GM12878 (cell line): ENCODE data around the gene PLCB4. TPM values are rescaled to one million over a fixed set of nuclear protein-coding genes. Genes with fewer than 3 reads are reported as not detected.

ENCODE experiments used
- ATAC-seq: fragments of 200-7000 bp; cut with Tn5 transposase; 3 replicates; pipeline ENCODE4 v1.9.1; 2020; ENCODE audit warnings: mild to moderate bottlenecking, moderate library complexity
- BruUV-seq: library from RNA; stranded (reverse); fragments of 400-500 nt; replicated peaks from 2 replicates; lab custom pipeline; 2021; lab: Mats Ljungman, UMichigan
- CTCF ChIA-PET: fragments of 300-600 bp; sonication (Branson Sonifier 250); formaldehyde crosslinking; extraction: SDS; loops from one replicate; lab custom pipeline; 2021; ENCODE audit warnings: inconsistent platforms; lab: Yijun Ruan, JAX
- POLR2A ChIA-PET: fragments of 350-600 bp; formaldehyde crosslinking; extraction: SDS; loops from one replicate; lab custom pipeline; 2021; ENCODE audit warnings: inconsistent platforms; lab: Charles Lee
- RAD21 ChIA-PET: fragments of 300-600 bp; sonication (Branson Sonifier 250); formaldehyde crosslinking; loops from one replicate; lab custom pipeline; 2023; ENCODE audit warnings: antibody characterized with exemption; ENCODE audit not compliant: unreplicated experiment; lab: Charles Lee
- SMC1A ChIA-PET: fragments of 300-600 bp; sonication (Branson Sonifier 250); formaldehyde crosslinking; loops from one replicate; lab custom pipeline; 2023; ENCODE audit not compliant: unreplicated experiment, uncharacterized antibody; lab: Charles Lee
- DNase-seq: peaks from one replicate; pipeline ENCODE4 v3.0.0-alpha.2; 2011; ENCODE audit warnings: low read depth, low spot score
- FAIRE-seq: peaks from 3 replicates; lab custom pipeline; 2011; peaks lifted over from hg19 to GRCh38; lab: Jason Lieb, UNC
- H2AFZ ChIP-seq: 2 replicates; pipeline ENCODE4 v1.6.0; 2011; ENCODE audit warnings: low read depth, low read length, control low read depth; ENCODE audit not compliant: control insufficient read depth
- H3K27ac ChIP-seq: 2 replicates; pipeline ENCODE4 v1.5.1; 2011; ENCODE audit warnings: control low read depth; ENCODE audit not compliant: control insufficient read depth, insufficient read depth
- H3K27me3 ChIP-seq, 2 experiments: replicated peaks in 1 of 2; 2 replicates each; pipeline versions ENCODE4 v1.6.0 to v1.6.1; 2011; ENCODE audit warnings: low read length in 1 of 2; ENCODE audit not compliant: control insufficient read depth in 2 of 2, insufficient read depth in 2 of 2
- H3K36me3 ChIP-seq, 2 experiments: 2 replicates each; pipeline ENCODE4 v1.5.1; 2011; ENCODE audit warnings: low read length in 1 of 2; ENCODE audit not compliant: control insufficient read depth in 2 of 2, insufficient read depth in 2 of 2
- H3K4me1 ChIP-seq: 2 replicates; pipeline ENCODE4 v1.6.1; 2011; ENCODE audit warnings: mild to moderate bottlenecking, low read length, moderate library complexity, mixed read lengths; ENCODE audit not compliant: control insufficient read depth, insufficient read depth
- H3K4me2 ChIP-seq: 2 replicates; pipeline ENCODE4 v1.6.0; 2011; ENCODE audit warnings: control low read depth; ENCODE audit not compliant: control insufficient read depth, insufficient read depth
- H3K4me3 ChIP-seq: fragments of 200-600 bp; sonication (generic); 2 replicates; pipeline ENCODE4 v1.5.1; 2016
- H3K79me2 ChIP-seq: 2 replicates; pipeline ENCODE4 v1.6.0; 2011; ENCODE audit warnings: low read length; ENCODE audit not compliant: control insufficient read depth, insufficient read depth
- H3K9ac ChIP-seq: 2 replicates; pipeline ENCODE4 v1.8.0; 2011; ENCODE audit warnings: low read length, control low read depth, mixed read lengths; ENCODE audit not compliant: control insufficient read depth, insufficient read depth
- H3K9me3 ChIP-seq: replicated peaks from 3 replicates; pipeline ENCODE4 v1.5.1; 2011; ENCODE audit warnings: mild to moderate bottlenecking, low read length; ENCODE audit not compliant: control insufficient read depth, insufficient read depth
- H4K20me1 ChIP-seq: 2 replicates; pipeline ENCODE4 v1.6.0; 2011; ENCODE audit not compliant: control insufficient read depth, insufficient read depth
- CEBPB ChIP-seq, 2 experiments: fragments of 150-350 bp in 1 of 2; IDR thresholded peaks; 2 replicates each; pipeline ENCODE4 v1.6.1; 2012 to 2014; ENCODE audit warnings: low read depth in 2 of 2, low read length in 2 of 2, borderline replicate concordance in 1 of 2, inconsistent platforms in 1 of 2
- CTCF ChIP-seq, 3 experiments: IDR thresholded peaks in 2 of 3; conservative IDR thresholded peaks in 1 of 3; 2 replicates each; pipeline ENCODE4 v1.5.1; 2011; ENCODE audit warnings: low read depth in 3 of 3, low read length in 3 of 3, mild to moderate bottlenecking in 3 of 3, control low read depth in 2 of 3, moderate library complexity in 2 of 3, inconsistent platforms in 1 of 3, mixed read lengths in 1 of 3; ENCODE audit not compliant: control insufficient read depth in 2 of 3, insufficient read depth in 1 of 3; ENCODE audit errors: extremely low read depth in 1 of 3
- EGR1 ChIP-seq, 2 experiments: IDR thresholded peaks; 1 replicate in 1 of 2; 2 replicates in 1 of 2; pipeline ENCODE4 v1.6.1; 2011 to 2012; ENCODE audit warnings: low read depth in 2 of 2, low read length in 2 of 2, borderline replicate concordance in 1 of 2, mild to moderate bottlenecking in 1 of 2, moderate library complexity in 1 of 2
- FOS ChIP-seq: IDR thresholded peaks from 3 replicates; pipeline ENCODE4 v1.6.1; 2011; ENCODE audit warnings: borderline replicate concordance; ENCODE audit not compliant: insufficient read length; ENCODE audit errors: extremely low read depth
- HSF1 ChIP-seq: fragments of 150-350 bp; IDR thresholded peaks from 2 replicates; pipeline ENCODE4 v1.6.1; 2014; ENCODE audit warnings: mild to moderate bottlenecking, low read depth, low read length
- KAT2A ChIP-seq: conservative IDR thresholded peaks from 2 replicates; pipeline ENCODE4 v1.6.1; 2011; ENCODE audit warnings: low read depth, low read length; ENCODE audit not compliant: control insufficient read depth
- KDM1A ChIP-seq: fragments of 200-600 bp; sonication (generic); IDR thresholded peaks from 2 replicates; pipeline ENCODE4 v1.6.1; 2016; ENCODE audit warnings: borderline replicate concordance
- LARP7 ChIP-seq: fragments of 450-650 bp; IDR thresholded peaks from 2 replicates; pipeline ENCODE4 v1.6.1; 2017; ENCODE audit warnings: mild to moderate bottlenecking
- RCOR1 ChIP-seq: conservative IDR thresholded peaks from 2 replicates; pipeline ENCODE4 v1.6.1; 2012; ENCODE audit warnings: low read depth, low read length, improper control_type of control experiment
- SPI1 ChIP-seq: IDR thresholded peaks from 2 replicates; pipeline ENCODE4 v1.6.1; 2011; ENCODE audit warnings: low read depth, mild to moderate bottlenecking, low read length, moderate library complexity, borderline replicate concordance; ENCODE audit not compliant: insufficient read depth
- ZNF207 ChIP-seq: fragments of 450-650 bp; IDR thresholded peaks from 2 replicates; pipeline ENCODE4 v1.6.1; 2014; ENCODE audit warnings: antibody characterized with exemption, mild to moderate bottlenecking, borderline replicate concordance
- WGBS: methylation state at CpG from one replicate; pipeline ENCODE4 v1.1.6; 2016; ENCODE audit warnings: low lambda C conversion rate; ENCODE audit not compliant: insufficient replicate concordance, insufficient coverage; ENCODE audit errors: missing lambda C conversion rate; 5-methylcytosine and 5-hydroxymethylcytosine counted together
- in situ Hi-C: fragments of 300-500 bp; cut with MboI; formaldehyde crosslinking; loops from 9 replicates; pipeline ENCODE4 v1.14.3; 2018; ENCODE audit warnings: mixed read lengths
- intact Hi-C: fragments of 100-400 bp; cut with micrococcal nuclease; formaldehyde crosslinking; loops from one replicate; pipeline ENCODE4 v1.14.2; 2022; ENCODE audit not compliant: unreplicated experiment
- polyA plus RNA-seq, 11 experiments: library from polyadenylated mRNA; depleted of rRNA in 4 of 11; unstranded in 6 of 11; stranded (reverse) in 5 of 11; fragments of >200 nt; fragmentation: Nextera tagmentation in 4 of 11; fragmentation: Illumina TruSeq in 1 of 11; extraction: Ambion mirVana in 4 of 11; extraction: Trizol in 1 of 11; gene quantifications; 1 replicate in 1 of 11; 2 replicates in 10 of 11; pipeline versions ENCODE4 v1.2.1 to v1.2.3, GENCODE V29; 2011 to 2016; ENCODE audit warnings: inconsistent platforms in 2 of 11, missing spikeins in 2 of 11, low read depth in 1 of 11
- total RNA-seq, 4 experiments: library from RNA; depleted of rRNA in 3 of 4; stranded (reverse); fragments of >200 nt in 3 of 4; fragmentation: Illumina TruSeq in 1 of 4; extraction: Trizol in 1 of 4; gene quantifications; 2 replicates each; pipeline versions ENCODE4 v1.2.1 to v1.2.3, GENCODE V29; 2013 to 2021
- TF ChIP-seq, protein P1 (sequence below): IDR thresholded peaks from 2 replicates; pipeline ENCODE4 v1.6.1; 2012; ENCODE audit warnings: low read depth, low read length, improper control_type of control experiment

The PLCB4 gene
- total and polyA plus RNA-seq, 10 of the 15 experiments (the other 5 are each of a cell fraction or from before 2014, with no cell fraction given) = not detected

- Histone ChIP-seq H3K4me1 (no peaks in the 10 kb centered on the region), H3K36me3 (no peaks in the 10 kb centered on the region), H3K4me2 (no peak overlapping the region), H3K9me3 (no peaks in the 10 kb centered on the region), H2AFZ (no peak overlapping the region), H3K9ac (no peak overlapping the region), H4K20me1 (no peaks in the 10 kb centered on the region), H3K27me3 (no peaks in the 10 kb centered on the region; a peak in 2 of 4 replicates), H3K4me3 (no peak overlapping the region), H3K79me2 (no peaks in the 10 kb centered on the region), H3K27ac (no peak overlapping the region)
- in situ Hi-C loops = loop anchor here (5.0 kb wide), 1 partner anchor 48 kb away; no protein-coding TSS in a partner anchor
- RAD21 ChIA-PET = no interaction called here
- CTCF ChIA-PET = interaction anchor here (0.7 to 1.5 kb wide), 2 partner anchors 174 to 210 kb away, joined by 3 read pairs; no protein-coding TSS in a partner anchor
- no peak for TF ChIP-seq KDM1A
- TF ChIP-seq, protein P1, sequence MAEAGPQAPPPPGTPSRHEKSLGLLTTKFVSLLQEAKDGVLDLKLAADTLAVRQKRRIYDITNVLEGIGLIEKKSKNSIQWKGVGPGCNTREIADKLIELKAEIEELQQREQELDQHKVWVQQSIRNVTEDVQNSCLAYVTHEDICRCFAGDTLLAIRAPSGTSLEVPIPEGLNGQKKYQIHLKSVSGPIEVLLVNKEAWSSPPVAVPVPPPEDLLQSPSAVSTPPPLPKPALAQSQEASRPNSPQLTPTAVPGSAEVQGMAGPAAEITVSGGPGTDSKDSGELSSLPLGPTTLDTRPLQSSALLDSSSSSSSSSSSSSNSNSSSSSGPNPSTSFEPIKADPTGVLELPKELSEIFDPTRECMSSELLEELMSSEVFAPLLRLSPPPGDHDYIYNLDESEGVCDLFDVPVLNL = no peak
- TF ChIP-seq LARP7 = no peak
- TF ChIP-seq CTCF (IDR thresholded peaks at IDR 0.05 in 2 of 3, conservative IDR thresholded peaks at IDR 0.05 in 1 of 3; ENCODE audit: control insufficient read depth in 2 of 3, extremely low read depth in 1 of 3, insufficient read depth in 1 of 3, low read depth in 3 of 3, low read length in 3 of 3) = no peak
- TF ChIP-seq KAT2A = no peak
- TF ChIP-seq SPI1 = no peak
- TF ChIP-seq EGR1 (IDR thresholded peaks at IDR 0.05; ENCODE audit: borderline replicate concordance in 1 of 2, low read depth in 2 of 2, low read length in 2 of 2) = no peak
- no peak for TF ChIP-seq FOS
- no peak for TF ChIP-seq CEBPB (IDR thresholded peaks at IDR 0.05; ENCODE audit: borderline replicate concordance in 1 of 2, low read depth in 2 of 2, low read length in 2 of 2)
- TF ChIP-seq HSF1 = no peak
- no peak for TF ChIP-seq ZNF207
- no peak for TF ChIP-seq RCOR1
- FAIRE-seq = no peak
- no peak for ATAC-seq
- no TSS peak for BruUV-seq
- no peak for DNase-seq
- SMC1A ChIA-PET = interaction anchor here (0.6 kb wide), 1 partner anchor 112 kb away, joined by 3 read pairs; no protein-coding TSS in a partner anchor
- POLR2A ChIA-PET = no interaction called here
- WGBS = 47% methylated on average over 3 of the region's 3 CpGs
- intact Hi-C loops = no loop called here
Measured at GRCh38 chr20:9070304-9070703, 1.4 kb downstream of the PLCB4 start.
